ENCODE measurements around the gene NCOA5. TPM values are rescaled to one million over a fixed set of nuclear protein-coding genes. Genes with fewer than 3 reads are reported as not detected.

NCOA5 gene
- total and polyA plus RNA-seq, 4 donors = 3.2 to 10.4 (median 8.7) TPM

GRCh38 chr20:46070215-46070900 lies 19.4 kb downstream of the NCOA5 start:
- Histone ChIP-seq H3K9me3 (ENCODE audit: control insufficient read depth in 4 of 4, low read length in 3 of 4) (no peaks in the 10 kb centered on the region), H3K27ac (ENCODE audit: low read depth in 1 of 2, low read length in 2 of 2) (no peak overlapping the region), H3K36me3 (ENCODE audit: control insufficient read depth in 4 of 4, insufficient read depth in 3 of 4, low read depth in 1 of 4, low read length in 3 of 4) (peaks cover 4 to 55% (median 50%) of the 10 kb centered on the region in 4 donors), H3K9ac (ENCODE audit: low read depth in 1 of 2, low read length in 2 of 2) (no peak overlapping the region), H3K27me3 (ENCODE audit: control insufficient read depth in 4 of 4, insufficient read depth in 4 of 4, low read length in 3 of 4) (no peaks in the 10 kb centered on the region), H3K4me3 (ENCODE audit: low read depth in 1 of 3, low read length in 3 of 3) (no peak overlapping the region), H3K4me1 (ENCODE audit: control insufficient read depth in 4 of 4, insufficient read depth in 4 of 4, low read length in 3 of 4) (no peaks in the 10 kb centered on the region)
- 98% methylated on average over 20 of the region's 20 CpGs for WGBS
- no peak for DNase-seq (ENCODE audit: low spot score)
- TF ChIP-seq HNF4G (IDR thresholded peaks at IDR 0.05) = no peak
- no peak for TF ChIP-seq RXRA (IDR thresholded peaks at IDR 0.05)
- TF ChIP-seq GABPA (IDR thresholded peaks at IDR 0.05 in 1 of 2, conservative IDR thresholded peaks at IDR 0.05 in 1 of 2) = no peak
- TF ChIP-seq ATF3 (IDR thresholded peaks at IDR 0.05) = no peak
- no peak for TF ChIP-seq FOXA2 (IDR thresholded peaks at IDR 0.05)
- no peak for TF ChIP-seq HNF4A (conservative IDR thresholded peaks at IDR 0.05)
- no peak for TF ChIP-seq NR2F2 (IDR thresholded peaks at IDR 0.05)
- no peak for TF ChIP-seq MAX (IDR thresholded peaks at IDR 0.05)
- no peak for TF ChIP-seq JUND (IDR thresholded peaks at IDR 0.05)
- TF ChIP-seq TAF1 (conservative IDR thresholded peaks at IDR 0.05) = no peak
- TF ChIP-seq CTCF (IDR thresholded peaks at IDR 0.05; ENCODE audit: low read depth, low read length, missing input control) = no peak
- TF ChIP-seq RAD21 (IDR thresholded peaks at IDR 0.05) = no peak
- no peak for TF ChIP-seq ZBTB33 (IDR thresholded peaks at IDR 0.05)
- TF ChIP-seq REST (IDR thresholded peaks at IDR 0.05) = no peak
- no peak for TF ChIP-seq YY1 (IDR thresholded peaks at IDR 0.05)
- TF ChIP-seq FOXA1 (IDR thresholded peaks at IDR 0.05) = no peak
- no peak for TF ChIP-seq SP1 (IDR thresholded peaks at IDR 0.05)
- TF ChIP-seq EGR1 (IDR thresholded peaks at IDR 0.05; ENCODE audit: low read depth in 2 of 2) = no peak
